Osteocyte (in vitro differentiated cells): ENCODE data around the gene CRB1. TPM values are rescaled to one million over a fixed set of nuclear protein-coding genes. Genes with fewer than 3 reads are reported as not detected.
"Not testable (repeated sequence)": the region's sequence is repeated elsewhere in the genome, so short reads cannot be mapped to it uniquely, and the experiment has no call there.

Experiments
- DNase-seq: peaks from one replicate; pipeline ENCODE4 v3.0.0; 2021; ENCODE audit warnings: mixed read lengths; ENCODE audit not compliant: unreplicated experiment; ENCODE audit errors: extremely low spot score
- H3K27ac Mint-ChIP-seq: one replicate; pipeline ENCODE4 v1.8.0; 2021; ENCODE audit warnings: mild to moderate bottlenecking, mixed read lengths; ENCODE audit not compliant: unreplicated experiment
- H3K27me3 Mint-ChIP-seq: one replicate; pipeline ENCODE4 v1.8.0; 2021; ENCODE audit warnings: mixed read lengths; ENCODE audit not compliant: unreplicated experiment
- H3K36me3 Mint-ChIP-seq: one replicate; pipeline ENCODE4 v1.8.0; 2021; ENCODE audit warnings: mixed read lengths; ENCODE audit not compliant: unreplicated experiment
- H3K4me1 Mint-ChIP-seq: one replicate; pipeline ENCODE4 v1.8.0; 2021; ENCODE audit warnings: mixed read lengths; ENCODE audit not compliant: unreplicated experiment
- H3K4me3 Mint-ChIP-seq: one replicate; pipeline ENCODE4 v1.8.0; 2021; ENCODE audit warnings: mild to moderate bottlenecking, moderate library complexity, mixed read lengths; ENCODE audit not compliant: unreplicated experiment
- H3K9me3 Mint-ChIP-seq: one replicate; pipeline ENCODE4 v1.8.0; 2021; ENCODE audit warnings: mixed read lengths; ENCODE audit not compliant: unreplicated experiment
- CTCF ChIP-seq: fragments of 200-600 bp; sonication (generic); IDR thresholded peaks from 2 replicates; pipeline ENCODE4 v1.5.0; 2021; ENCODE audit warnings: antibody characterized with exemption, mild to moderate bottlenecking, moderate library complexity
- total RNA-seq: library from RNA; stranded (reverse); gene quantifications from 2 replicates; pipeline ENCODE4 v1.2.1, GENCODE V29; 2021

The CRB1 gene
- total RNA-seq, 1 donor from 2014 or later: not detected

- H3K27me3 Mint-ChIP-seq: peaks cover 24% of the 10 kb centered on the region
- peaks cover 5% of the 10 kb centered on the region for H3K9me3 Mint-ChIP-seq
- no peak for TF ChIP-seq CTCF
- no peaks in the 10 kb centered on the region for H3K4me1 Mint-ChIP-seq
- no peak for DNase-seq
- no peak overlapping the region for H3K27ac Mint-ChIP-seq
- peaks cover 2% of the 10 kb centered on the region for H3K36me3 Mint-ChIP-seq
- no peak overlapping the region for H3K4me3 Mint-ChIP-seq
Measured at GRCh38 chr1:197397895-197398294, 129.8 kb downstream of the CRB1 start.

- Mint-ChIP-seq H3K4me1 (no peaks in the 10 kb centered on the region), H3K27ac (no peak overlapping the region), H3K27me3 (peaks cover 36% of the 10 kb centered on the region), H3K4me3 (no peak overlapping the region), H3K9me3 (peaks cover 5% of the 10 kb centered on the region), H3K36me3 (peaks cover 3% of the 10 kb centered on the region)
- DNase-seq: no peak
- TF ChIP-seq CTCF: peak; percentile 60
Measured at GRCh38 chr1:197399755-197400521, 131.9 kb downstream of the CRB1 start.

- Mint-ChIP-seq H3K4me1 (no peaks in the 10 kb centered on the region), H3K36me3 (peaks cover 3% of the 10 kb centered on the region), H3K27me3 (peaks cover 30% of the 10 kb centered on the region), H3K27ac (no peak overlapping the region), H3K9me3 (peaks cover 5% of the 10 kb centered on the region), H3K4me3 (no peak overlapping the region)
- no peak for TF ChIP-seq CTCF
- DNase-seq: no peak
Measured at GRCh38 chr1:197400522-197400902, 132.5 kb downstream of the CRB1 start.

GRCh38 chr1:197402189-197402588 is 134.1 kb downstream of the CRB1 start:
- H3K4me1 Mint-ChIP-seq: no peaks in the 10 kb centered on the region
- H3K9me3 Mint-ChIP-seq: peaks cover 5% of the 10 kb centered on the region
- H3K4me3 Mint-ChIP-seq: no peak overlapping the region
- peaks cover 20% of the 10 kb centered on the region for H3K27me3 Mint-ChIP-seq
- no peak for DNase-seq
- peaks cover 3% of the 10 kb centered on the region for H3K36me3 Mint-ChIP-seq
- no peak for TF ChIP-seq CTCF
- H3K27ac Mint-ChIP-seq: no peak overlapping the region

GRCh38 chr1:197404774-197405173 is 136.7 kb downstream of the CRB1 start:
- H3K36me3 Mint-ChIP-seq, H3K9me3 Mint-ChIP-seq, H3K4me1 Mint-ChIP-seq, H3K4me3 Mint-ChIP-seq, DNase-seq, H3K27ac Mint-ChIP-seq: not testable (repeated sequence)
- peaks cover 23% of the 10 kb centered on the region for H3K27me3 Mint-ChIP-seq

GRCh38 chr1:197405614-197406013 is 137.6 kb downstream of the CRB1 start:
- H3K27ac Mint-ChIP-seq, H3K9me3 Mint-ChIP-seq, H3K36me3 Mint-ChIP-seq, H3K4me1 Mint-ChIP-seq, H3K4me3 Mint-ChIP-seq, DNase-seq: not testable (repeated sequence)
- peaks cover 27% of the 10 kb centered on the region for H3K27me3 Mint-ChIP-seq
